HL-60/S4 treated with retinoic acid at 250 ng/mL for 4 days and 3 days (cell line): ENCODE data around the gene CNGA1.

Source experiments
- in situ Hi-C: fragments of 300-500 bp; cut with MboI; formaldehyde crosslinking; loops from 2 replicates; pipeline ENCODE4 v1.7.0; 2022; ENCODE audit warnings: low sequenced_read_pairs

Gene CNGA1

GRCh38 chr4:48016141-48017107 is at the start of gene CNGA1, which contains the start of gene NIPAL1:
TSS of gene CNGA1 (minus strand) at chr4:48016681. CDS start at chr4:47952689, 63,992 bp downstream.
TSS of gene NIPAL1 (plus strand) at chr4:48016772. CDS start at chr4:48016840, 68 bp downstream.
- in situ Hi-C loops = no loop called here

GRCh38 chr4:48065587-48066052 is 49.1 kb upstream of the CNGA1 start:
- in situ Hi-C loops = no loop called here

GRCh38 chr4:48064349-48064748 is 47.9 kb upstream of the CNGA1 start:
- in situ Hi-C loops = no loop called here

- in situ Hi-C loops = no loop called here
Observed at GRCh38 chr4:48058617-48059530, 42.4 kb upstream of the CNGA1 start.

GRCh38 chr4:48051078-48051477 is 34.6 kb upstream of the CNGA1 start:
- in situ Hi-C loops = no loop called here

- in situ Hi-C loops = no loop called here
Observed at GRCh38 chr4:48049483-48049882, 33.0 kb upstream of the CNGA1 start.

GRCh38 chr4:48047896-48048295 is 31.4 kb upstream of the CNGA1 start:
- in situ Hi-C loops = no loop called here

- in situ Hi-C loops = no loop called here
Observed at GRCh38 chr4:48047421-48047844, 31.0 kb upstream of the CNGA1 start.

- in situ Hi-C loops = no loop called here
Observed at GRCh38 chr4:48046059-48046458, 29.6 kb upstream of the CNGA1 start.

- in situ Hi-C loops = no loop called here
Observed at GRCh38 chr4:48044298-48044697, 27.8 kb upstream of the CNGA1 start.

GRCh38 chr4:48043504-48043903 is 27.0 kb upstream of the CNGA1 start:
- in situ Hi-C loops = no loop called here

- in situ Hi-C loops = no loop called here
Observed at GRCh38 chr4:48042979-48043461, 26.5 kb upstream of the CNGA1 start.

- in situ Hi-C loops = no loop called here
Observed at GRCh38 chr4:48041535-48042137, 25.2 kb upstream of the CNGA1 start.

GRCh38 chr4:48039561-48039960 is 23.1 kb upstream of the CNGA1 start:
- in situ Hi-C loops = no loop called here

- in situ Hi-C loops = no loop called here
Observed at GRCh38 chr4:48038666-48039065, 22.2 kb upstream of the CNGA1 start.

- in situ Hi-C loops = no loop called here
Observed at GRCh38 chr4:48037117-48037462, 20.6 kb upstream of the CNGA1 start.

- in situ Hi-C loops = no loop called here
Observed at GRCh38 chr4:48035952-48036351, 19.5 kb upstream of the CNGA1 start.

GRCh38 chr4:48033825-48034413 is 17.4 kb upstream of the CNGA1 start:
- in situ Hi-C loops = no loop called here

GRCh38 chr4:48033412-48033811 is 16.9 kb upstream of the CNGA1 start:
- in situ Hi-C loops = no loop called here

- in situ Hi-C loops = no loop called here
Observed at GRCh38 chr4:48032721-48033120, 16.2 kb upstream of the CNGA1 start.
